Endodermal cell (in vitro differentiated cells): Measurements from ENCODE around the gene MAB21L4. TPM values are rescaled to one million over a fixed set of nuclear protein-coding genes. Genes with fewer than 3 reads are reported as not detected.

Source experiments
- DNase-seq: peaks from one replicate; pipeline ENCODE4 v3.0.0-alpha.2; 2017
- H3K27ac ChIP-seq: 2 replicates; pipeline ENCODE4 v1.5.1; 2013; ENCODE audit warnings: mild to moderate bottlenecking, low read depth, low read length, moderate library complexity
- H3K27me3 ChIP-seq: 2 replicates; pipeline ENCODE4 v1.6.1; 2013; ENCODE audit warnings: mild to moderate bottlenecking, low read length, moderate library complexity; ENCODE audit not compliant: insufficient read depth, control insufficient read depth, poor library complexity, severe bottlenecking
- H3K36me3 ChIP-seq: 2 replicates; pipeline ENCODE4 v1.7.0; 2013; ENCODE audit warnings: mild to moderate bottlenecking, low read length, moderate library complexity; ENCODE audit not compliant: control insufficient read depth, insufficient read depth
- H3K4me1 ChIP-seq: one replicate; pipeline ENCODE4 v1.7.0; 2013; ENCODE audit warnings: low read length; ENCODE audit not compliant: control insufficient read depth, insufficient read depth
- H3K4me3 ChIP-seq: 2 replicates; pipeline ENCODE4 v1.5.1; 2013; ENCODE audit warnings: mild to moderate bottlenecking, low read length, moderate library complexity
- H3K9ac ChIP-seq: 2 replicates; pipeline ENCODE4 v1.6.1; 2013; ENCODE audit warnings: mild to moderate bottlenecking, low read length, moderate library complexity; ENCODE audit not compliant: poor library complexity, severe bottlenecking; ENCODE audit errors: extremely low read depth
- H3K9me3 ChIP-seq: 2 replicates; pipeline ENCODE4 v1.6.1; 2013; ENCODE audit warnings: mild to moderate bottlenecking, low read length, moderate library complexity; ENCODE audit not compliant: control insufficient read depth
- H3K27ac Mint-ChIP-seq: 2 replicates; pipeline ENCODE4 v1.8.0; 2020; ENCODE audit warnings: mixed read lengths
- H3K27me3 Mint-ChIP-seq: 2 replicates; pipeline ENCODE4 v1.8.0; 2021; ENCODE audit warnings: mild to moderate bottlenecking, mixed read lengths; ENCODE audit not compliant: insufficient read depth
- H3K36me3 Mint-ChIP-seq: 2 replicates; pipeline ENCODE4 v1.8.0; 2020; ENCODE audit warnings: low read depth, mixed read lengths
- H3K4me1 Mint-ChIP-seq: 2 replicates; pipeline ENCODE4 v1.8.0; 2020; ENCODE audit warnings: mixed read lengths
- H3K4me3 Mint-ChIP-seq: 2 replicates; pipeline ENCODE4 v1.8.0; 2020; ENCODE audit warnings: mild to moderate bottlenecking, moderate library complexity, mixed read lengths
- H3K9me3 Mint-ChIP-seq: 2 replicates; pipeline ENCODE4 v1.8.0; 2020; ENCODE audit warnings: mild to moderate bottlenecking, mixed read lengths
- WGBS, 2 experiments: methylation state at CpG; one replicate each; pipeline versions ENCODE4 v1.1.5 to v1.1.7; 2013; ENCODE audit warnings: missing lambda C conversion rate in 2 of 2, mixed read lengths in 1 of 2; ENCODE audit not compliant: insufficient coverage in 1 of 2, insufficient read length in 1 of 2; 5-methylcytosine and 5-hydroxymethylcytosine counted together
- total RNA-seq, 2 donors: library from RNA; stranded (reverse); fragmentation: NEBNext Ultra II Directional in 1 of 2; extraction: Animal tissue kit (Norgen Biotek cat#: 25700) in 1 of 2; gene quantifications; 2 replicates in 1 of 2; 3 replicates in 1 of 2; pipeline ENCODE4 v1.2.1, GENCODE V29; 2021
- TF ChIP-seq, protein P1 (sequence below): fragments of 200-600 bp; sonication (generic); conservative IDR thresholded peaks from 2 replicates; pipeline ENCODE4 v1.5.0; 2021; ENCODE audit warnings: antibody characterized with exemption, mild to moderate bottlenecking

The MAB21L4 gene
- total RNA-seq, 2 donors from 2014 or later, result 0.31 TPM; not detected in 1

DNA sequence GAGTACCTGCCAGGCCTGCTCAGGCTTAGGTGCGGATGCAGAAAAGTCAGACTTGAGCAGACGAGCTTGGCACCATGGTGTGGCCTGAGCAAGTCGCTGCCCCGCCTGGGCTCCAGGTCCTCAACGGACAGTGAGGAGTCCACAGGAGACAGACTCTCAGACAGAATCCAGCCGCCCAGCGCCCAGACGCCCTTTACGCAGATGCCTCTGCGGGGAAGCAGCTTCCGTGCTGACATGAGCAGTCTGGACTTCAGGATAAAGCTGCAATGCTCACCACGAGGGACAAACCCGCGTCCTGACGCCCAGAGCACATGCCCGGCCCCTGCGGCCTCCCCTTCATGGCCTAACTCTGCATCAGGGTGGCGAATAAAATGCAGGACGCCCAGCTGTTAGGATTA, 3.5 kb upstream of the MAB21L4 start:
- Histone ChIP-seq H3K9me3 (peaks cover 15% of the 10 kb centered on the region), H3K36me3 (no peaks in the 10 kb centered on the region), H3K27me3 (no peaks in the 10 kb centered on the region), H3K4me1 (no peaks in the 10 kb centered on the region), H3K4me3 (no peak overlapping the region), H3K9ac (no peak overlapping the region), H3K27ac (no peak overlapping the region)
- H3K27ac Mint-ChIP-seq, result no peak overlapping the region
- 91 to 97% methylated on average over 15 to 19 of the region's 19 CpGs for WGBS, 2 experiments
- peaks cover 3% of the 10 kb centered on the region for H3K36me3 Mint-ChIP-seq
- H3K4me3 Mint-ChIP-seq, result no peak overlapping the region
- DNase-seq, result no peak
- peaks cover 14% of the 10 kb centered on the region for H3K4me1 Mint-ChIP-seq
- peaks cover 17% of the 10 kb centered on the region for H3K9me3 Mint-ChIP-seq
- TF ChIP-seq, protein P1, sequence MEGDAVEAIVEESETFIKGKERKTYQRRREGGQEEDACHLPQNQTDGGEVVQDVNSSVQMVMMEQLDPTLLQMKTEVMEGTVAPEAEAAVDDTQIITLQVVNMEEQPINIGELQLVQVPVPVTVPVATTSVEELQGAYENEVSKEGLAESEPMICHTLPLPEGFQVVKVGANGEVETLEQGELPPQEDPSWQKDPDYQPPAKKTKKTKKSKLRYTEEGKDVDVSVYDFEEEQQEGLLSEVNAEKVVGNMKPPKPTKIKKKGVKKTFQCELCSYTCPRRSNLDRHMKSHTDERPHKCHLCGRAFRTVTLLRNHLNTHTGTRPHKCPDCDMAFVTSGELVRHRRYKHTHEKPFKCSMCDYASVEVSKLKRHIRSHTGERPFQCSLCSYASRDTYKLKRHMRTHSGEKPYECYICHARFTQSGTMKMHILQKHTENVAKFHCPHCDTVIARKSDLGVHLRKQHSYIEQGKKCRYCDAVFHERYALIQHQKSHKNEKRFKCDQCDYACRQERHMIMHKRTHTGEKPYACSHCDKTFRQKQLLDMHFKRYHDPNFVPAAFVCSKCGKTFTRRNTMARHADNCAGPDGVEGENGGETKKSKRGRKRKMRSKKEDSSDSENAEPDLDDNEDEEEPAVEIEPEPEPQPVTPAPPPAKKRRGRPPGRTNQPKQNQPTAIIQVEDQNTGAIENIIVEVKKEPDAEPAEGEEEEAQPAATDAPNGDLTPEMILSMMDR, result no peak
- H3K27me3 Mint-ChIP-seq, result peaks cover 10% of the 10 kb centered on the region

DNA sequence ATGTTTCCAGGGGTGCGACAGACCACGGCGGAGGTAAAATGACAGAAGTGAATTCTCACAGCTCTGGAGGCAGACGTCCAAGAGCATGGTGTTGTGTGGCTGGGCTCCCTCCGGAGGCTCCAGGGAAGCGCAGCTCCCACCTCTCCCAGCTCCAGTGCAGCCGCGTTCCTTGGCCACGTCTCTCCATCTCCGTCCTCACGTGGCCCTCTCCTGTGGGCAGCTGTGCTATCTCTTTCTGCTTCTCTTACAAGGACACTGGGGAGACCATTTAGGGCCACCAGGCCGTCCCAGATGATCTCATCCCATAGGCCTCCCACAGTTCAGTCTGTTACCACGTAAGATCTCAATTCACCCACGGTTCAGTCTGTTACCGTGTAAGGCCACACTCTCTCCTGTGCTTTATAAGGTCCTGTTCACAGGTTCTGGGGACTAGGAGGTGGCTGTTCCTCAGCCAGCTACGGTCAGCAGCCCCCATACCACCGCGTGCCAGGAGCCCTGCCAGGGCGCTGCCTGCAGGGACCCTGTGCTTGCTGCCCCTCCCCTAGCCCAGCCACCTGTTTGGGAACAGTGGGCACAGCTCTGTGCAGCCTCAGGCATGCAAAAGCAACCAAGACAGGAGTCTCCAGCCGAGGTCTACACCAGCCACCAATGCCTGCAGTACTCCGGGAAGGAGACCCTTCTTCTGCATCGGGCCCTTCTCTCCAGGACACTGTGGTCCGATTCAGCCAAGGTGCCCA, 2.9 kb upstream of the MAB21L4 start:
- peaks cover 3% of the 10 kb centered on the region for H3K36me3 Mint-ChIP-seq
- no peak overlapping the region for H3K27ac Mint-ChIP-seq
- peaks cover 13% of the 10 kb centered on the region for H3K4me1 Mint-ChIP-seq
- peaks cover 10% of the 10 kb centered on the region for H3K27me3 Mint-ChIP-seq
- Histone ChIP-seq H3K27ac (no peak overlapping the region), H3K4me3 (no peak overlapping the region), H3K9ac (no peak overlapping the region), H3K27me3 (no peaks in the 10 kb centered on the region), H3K4me1 (no peaks in the 10 kb centered on the region), H3K36me3 (no peaks in the 10 kb centered on the region), H3K9me3 (peaks cover 15% of the 10 kb centered on the region)
- TF ChIP-seq, protein P1, result no peak
- H3K4me3 Mint-ChIP-seq, result no peak overlapping the region
- no peak for DNase-seq
- 90 to 92% methylated on average over 15 to 23 of the region's 23 CpGs for WGBS, 2 experiments
- peaks cover 17% of the 10 kb centered on the region for H3K9me3 Mint-ChIP-seq

DNA sequence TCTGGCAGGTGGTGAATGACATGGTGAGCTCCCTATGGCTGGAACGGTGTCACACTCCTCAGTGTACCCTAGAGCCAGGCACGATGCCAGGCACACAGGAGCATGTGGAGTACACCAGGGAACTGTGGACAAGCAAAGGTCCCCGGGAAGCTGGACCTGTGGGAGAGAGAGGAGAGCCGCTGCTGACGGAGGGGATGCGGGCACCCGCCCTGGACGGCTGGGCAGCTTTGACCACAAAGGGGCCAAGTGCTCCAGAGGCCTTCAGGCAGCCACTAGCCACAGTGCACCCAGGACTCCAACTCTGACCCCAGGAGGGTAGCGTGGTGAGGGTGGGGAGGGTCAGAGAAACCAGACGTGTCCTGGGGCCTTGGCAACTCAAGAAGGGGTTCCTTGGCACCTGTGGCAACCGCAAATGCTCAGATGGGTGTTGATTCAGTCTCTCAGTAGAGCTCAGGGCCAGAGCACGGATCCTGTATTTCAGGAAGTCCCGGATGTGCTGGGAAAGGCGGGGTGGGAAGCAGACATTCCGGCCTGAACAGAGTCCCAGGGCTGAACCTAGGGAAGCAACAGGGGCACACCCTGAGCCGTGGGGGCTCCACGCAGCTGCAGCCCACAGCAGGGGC, 2.3 kb upstream of the MAB21L4 start:
- no peak for DNase-seq
- H3K27me3 Mint-ChIP-seq, result peaks cover 7% of the 10 kb centered on the region
- no peak overlapping the region for H3K4me3 Mint-ChIP-seq
- peaks cover 3% of the 10 kb centered on the region for H3K36me3 Mint-ChIP-seq
- peaks cover 11% of the 10 kb centered on the region for H3K4me1 Mint-ChIP-seq
- Histone ChIP-seq H3K4me1 (no peaks in the 10 kb centered on the region), H3K9me3 (peaks cover 15% of the 10 kb centered on the region), H3K27me3 (no peaks in the 10 kb centered on the region), H3K27ac (no peak overlapping the region), H3K9ac (no peak overlapping the region), H3K36me3 (no peaks in the 10 kb centered on the region), H3K4me3 (no peak overlapping the region)
- no peak overlapping the region for H3K27ac Mint-ChIP-seq
- 91 to 92% methylated on average over 14 to 17 of the region's 17 CpGs for WGBS, 2 experiments
- H3K9me3 Mint-ChIP-seq, result peaks cover 17% of the 10 kb centered on the region
- TF ChIP-seq, protein P1, result no peak
